Endodermal cell (in vitro differentiated cells): Measurements from ENCODE around the gene IL31RA. TPM values are rescaled to one million over a fixed set of nuclear protein-coding genes. Genes with fewer than 3 reads are reported as not detected.
"Not testable (repeated sequence)": the region's sequence is repeated elsewhere in the genome, so short reads cannot be mapped to it uniquely, and the experiment has no call there.

ENCODE experiments used
- DNase-seq: peaks from one replicate; pipeline ENCODE4 v3.0.0-alpha.2; 2017
- H3K27ac ChIP-seq: 2 replicates; pipeline ENCODE4 v1.5.1; 2013; ENCODE audit warnings: mild to moderate bottlenecking, low read depth, low read length, moderate library complexity
- H3K27me3 ChIP-seq: 2 replicates; pipeline ENCODE4 v1.6.1; 2013; ENCODE audit warnings: mild to moderate bottlenecking, low read length, moderate library complexity; ENCODE audit not compliant: insufficient read depth, control insufficient read depth, poor library complexity, severe bottlenecking
- H3K36me3 ChIP-seq: 2 replicates; pipeline ENCODE4 v1.7.0; 2013; ENCODE audit warnings: mild to moderate bottlenecking, low read length, moderate library complexity; ENCODE audit not compliant: control insufficient read depth, insufficient read depth
- H3K4me1 ChIP-seq: one replicate; pipeline ENCODE4 v1.7.0; 2013; ENCODE audit warnings: low read length; ENCODE audit not compliant: control insufficient read depth, insufficient read depth
- H3K4me3 ChIP-seq: 2 replicates; pipeline ENCODE4 v1.5.1; 2013; ENCODE audit warnings: mild to moderate bottlenecking, low read length, moderate library complexity
- H3K9ac ChIP-seq: 2 replicates; pipeline ENCODE4 v1.6.1; 2013; ENCODE audit warnings: mild to moderate bottlenecking, low read length, moderate library complexity; ENCODE audit not compliant: poor library complexity, severe bottlenecking; ENCODE audit errors: extremely low read depth
- H3K9me3 ChIP-seq: 2 replicates; pipeline ENCODE4 v1.6.1; 2013; ENCODE audit warnings: mild to moderate bottlenecking, low read length, moderate library complexity; ENCODE audit not compliant: control insufficient read depth
- H3K27ac Mint-ChIP-seq: 2 replicates; pipeline ENCODE4 v1.8.0; 2020; ENCODE audit warnings: mixed read lengths
- H3K27me3 Mint-ChIP-seq: 2 replicates; pipeline ENCODE4 v1.8.0; 2021; ENCODE audit warnings: mild to moderate bottlenecking, mixed read lengths; ENCODE audit not compliant: insufficient read depth
- H3K36me3 Mint-ChIP-seq: 2 replicates; pipeline ENCODE4 v1.8.0; 2020; ENCODE audit warnings: low read depth, mixed read lengths
- H3K4me1 Mint-ChIP-seq: 2 replicates; pipeline ENCODE4 v1.8.0; 2020; ENCODE audit warnings: mixed read lengths
- H3K4me3 Mint-ChIP-seq: 2 replicates; pipeline ENCODE4 v1.8.0; 2020; ENCODE audit warnings: mild to moderate bottlenecking, moderate library complexity, mixed read lengths
- H3K9me3 Mint-ChIP-seq: 2 replicates; pipeline ENCODE4 v1.8.0; 2020; ENCODE audit warnings: mild to moderate bottlenecking, mixed read lengths
- CTCF ChIP-seq: fragments of 200-600 bp; sonication (generic); conservative IDR thresholded peaks from 2 replicates; pipeline ENCODE4 v1.5.0; 2021; ENCODE audit warnings: antibody characterized with exemption, mild to moderate bottlenecking
- WGBS, 2 experiments: methylation state at CpG; one replicate each; pipeline versions ENCODE4 v1.1.5 to v1.1.7; 2013; ENCODE audit warnings: missing lambda C conversion rate in 2 of 2, mixed read lengths in 1 of 2; ENCODE audit not compliant: insufficient coverage in 1 of 2, insufficient read length in 1 of 2; 5-methylcytosine and 5-hydroxymethylcytosine counted together
- long read RNA-seq, 4 experiments: library from polyadenylated mRNA in 2 of 4; library from RNA in 1 of 4; library from capped mRNA in 1 of 4; stranded (forward) in 3 of 4; unstranded in 1 of 4; transcript quantifications; one replicate each; pipeline ENCODE4 v2.0.0, GENCODE V29; 2020 to 2021; ENCODE audit warnings: inconsistent platforms in 1 of 4
- polyA plus RNA-seq, 2 experiments: library from polyadenylated mRNA; stranded (reverse); fragments of 50-300 nt; gene quantifications; one replicate each; pipeline ENCODE4 v1.2.3, GENCODE V29; 2013
- total RNA-seq, 2 donors: library from RNA; stranded (reverse); fragmentation: NEBNext Ultra II Directional in 1 of 2; extraction: Animal tissue kit (Norgen Biotek cat#: 25700) in 1 of 2; gene quantifications; 2 replicates in 1 of 2; 3 replicates in 1 of 2; pipeline ENCODE4 v1.2.1, GENCODE V29; 2021

Gene IL31RA
- not detected for total RNA-seq
- not detected for polyA plus RNA-seq (2013, experiment 1 of 2)
- polyA plus RNA-seq (2013, experiment 2 of 2) = not detected
- long read RNA-seq, experiment 1 = 0 reads
- long read RNA-seq, experiment 2, partial matches to known transcripts = 0 of 1 reads
- long read RNA-seq, experiment 2, other reads (novel, unspliced or antisense) = 1 of 1 reads
- long read RNA-seq, experiment 3 = 0 reads
- long read RNA-seq, experiment 4 = 0 reads

GRCh38 chr5:55850839-55851674, at the start of gene IL31RA:
Gene IL31RA (plus strand): TSS chr5:55851357. CDS start chr5:55851571, 214 bp downstream.
- H3K36me3 ChIP-seq = no peaks in the 10 kb centered on the region
- H3K4me1 Mint-ChIP-seq = no peaks in the 10 kb centered on the region

GRCh38 chr5:55808814-55809213, 42.3 kb upstream of the IL31RA start:
- not testable (repeated sequence) for H3K9me3 ChIP-seq, H3K4me1 Mint-ChIP-seq, H3K4me3 ChIP-seq, H3K4me1 ChIP-seq, H3K9ac ChIP-seq, H3K36me3 Mint-ChIP-seq, H3K27me3 Mint-ChIP-seq, H3K36me3 ChIP-seq, H3K27ac ChIP-seq, H3K4me3 Mint-ChIP-seq, H3K27me3 ChIP-seq, H3K27ac Mint-ChIP-seq, DNase-seq
- WGBS, 2 experiments = 72 to 88% methylated on average over 3 to 7 of the region's 7 CpGs
- peaks cover 44% of the 10 kb centered on the region for H3K9me3 Mint-ChIP-seq

More at GRCh38 chr5:55850839-55851674, at the start of gene IL31RA:
- WGBS, 2 experiments = 91 to 93% methylated on average over 4 to 10 of the region's 10 CpGs
- Histone ChIP-seq H3K27ac (no peak within 1 kb of the TSS), H3K27me3 (no peaks in the 10 kb centered on the region), H3K9me3 (no peaks in the 10 kb centered on the region), H3K9ac (no peak within 1 kb of the TSS), H3K4me3 (no peak within 1 kb of the TSS), H3K4me1 (no peaks in the 10 kb centered on the region)
- H3K36me3 Mint-ChIP-seq = no peaks in the 10 kb centered on the region
- no peak within 1 kb of the TSS for H3K4me3 Mint-ChIP-seq
- H3K9me3 Mint-ChIP-seq = no peaks in the 10 kb centered on the region
- DNase-seq = no peak
- no peak for TF ChIP-seq CTCF
- no peak within 1 kb of the TSS for H3K27ac Mint-ChIP-seq
- H3K27me3 Mint-ChIP-seq = no peaks in the 10 kb centered on the region

- not testable (repeated sequence) for H3K36me3 Mint-ChIP-seq, H3K27me3 ChIP-seq, H3K36me3 ChIP-seq, H3K27ac Mint-ChIP-seq, H3K4me3 ChIP-seq, H3K4me1 Mint-ChIP-seq, H3K9me3 ChIP-seq, H3K27ac ChIP-seq, H3K9me3 Mint-ChIP-seq, H3K9ac ChIP-seq, H3K4me3 Mint-ChIP-seq, DNase-seq, H3K4me1 ChIP-seq
- WGBS, 2 experiments = 90 to 93% methylated on average over 2 to 4 of the region's 4 CpGs
- H3K27me3 Mint-ChIP-seq = peaks cover 13% of the 10 kb centered on the region
Observed at GRCh38 chr5:55815939-55816338, 35.2 kb upstream of the IL31RA start.

- no peak overlapping the region for H3K27ac ChIP-seq
- no peak overlapping the region for H3K4me3 ChIP-seq
- H3K27me3 Mint-ChIP-seq = peaks cover 17% of the 10 kb centered on the region
- no peaks in the 10 kb centered on the region for H3K4me1 Mint-ChIP-seq
- no peak overlapping the region for H3K4me3 Mint-ChIP-seq
- H3K27me3 ChIP-seq = peaks cover 12% of the 10 kb centered on the region
- H3K9me3 ChIP-seq = no peaks in the 10 kb centered on the region
- H3K27ac Mint-ChIP-seq = no peak overlapping the region
- TF ChIP-seq CTCF = no peak
- H3K36me3 Mint-ChIP-seq = no peaks in the 10 kb centered on the region
- no peaks in the 10 kb centered on the region for H3K36me3 ChIP-seq
- no peak for DNase-seq
- H3K9me3 Mint-ChIP-seq = no peaks in the 10 kb centered on the region
- H3K9ac ChIP-seq = no peak overlapping the region
- H3K4me1 ChIP-seq = no peaks in the 10 kb centered on the region
Observed at GRCh38 chr5:55816342-55816741, 34.8 kb upstream of the IL31RA start.
